Suppressor macrophage treated with lipopolysaccharide for 4 hours (primary cell): ENCODE results near the gene ITPR1.

Experiments
- DNase-seq: peaks from one replicate; pipeline ENCODE4 v3.0.0-alpha.2; 2020

Gene ITPR1

GRCh38 chr3:4534906-4535305 is 41.8 kb downstream of the ITPR1 start:
- DNase-seq, result no peak

GRCh38 chr3:4536260-4536659 is 43.1 kb downstream of the ITPR1 start:
- DNase-seq, result no peak

GRCh38 chr3:4540267-4540666 is 47.1 kb downstream of the ITPR1 start:
- no peak for DNase-seq

- DNase-seq, result no peak
Measured at GRCh38 chr3:4543110-4543509, 50.0 kb downstream of the ITPR1 start.

GRCh38 chr3:4546346-4547178 is 53.4 kb downstream of the ITPR1 start:
- no peak for DNase-seq

GRCh38 chr3:4547799-4548198 is 54.7 kb downstream of the ITPR1 start:
- DNase-seq, result no peak

GRCh38 chr3:4548356-4548755 is 55.2 kb downstream of the ITPR1 start:
- DNase-seq, result no peak

GRCh38 chr3:4548780-4549179 is 55.6 kb downstream of the ITPR1 start:
- no peak for DNase-seq

GRCh38 chr3:4549896-4550295 is 56.7 kb downstream of the ITPR1 start:
- no peak for DNase-seq

GRCh38 chr3:4551051-4551711 is 58.0 kb downstream of the ITPR1 start:
- no peak for DNase-seq

- DNase-seq, result no peak
Measured at GRCh38 chr3:4551794-4552442, 58.8 kb downstream of the ITPR1 start.

- no peak for DNase-seq
Measured at GRCh38 chr3:4552811-4553210, 59.7 kb downstream of the ITPR1 start.

GRCh38 chr3:4561661-4562060 is 68.5 kb downstream of the ITPR1 start:
- DNase-seq, result no peak

- DNase-seq, result no peak
Measured at GRCh38 chr3:4562595-4562994, 69.4 kb downstream of the ITPR1 start.

- DNase-seq, result no peak
Measured at GRCh38 chr3:4564270-4564669, 71.1 kb downstream of the ITPR1 start.

- DNase-seq, result no peak
Measured at GRCh38 chr3:4564928-4565586, 71.9 kb downstream of the ITPR1 start.

GRCh38 chr3:4565809-4566501 is 72.8 kb downstream of the ITPR1 start:
- no peak for DNase-seq

GRCh38 chr3:4568841-4569240 is 75.7 kb downstream of the ITPR1 start:
- DNase-seq, result no peak

- no peak for DNase-seq
Measured at GRCh38 chr3:4570840-4571621, 77.9 kb downstream of the ITPR1 start.

- peak; percentile 50 for DNase-seq
Measured at GRCh38 chr3:4571690-4572334, 78.7 kb downstream of the ITPR1 start.

GRCh38 chr3:4573153-4573552 is 80.0 kb downstream of the ITPR1 start:
- DNase-seq, result no peak
